T-helper 17 cell (primary cell): Measurements from ENCODE around the gene EML1. TPM values are rescaled to one million over a fixed set of nuclear protein-coding genes. Genes with fewer than 3 reads are reported as not detected.
A peak's percentile ranks its signal among the peaks of the same experiment; 100 is the strongest.

Experiments used
- ATAC-seq: fragments of 150-1000 bp; cut with Tn5 transposase; 2 replicates; pipeline ENCODE4 v1.10.0; 2021; ENCODE audit warnings: mild to moderate bottlenecking, moderate library complexity
- DNase-seq, 3 donors: peaks; one replicate each; pipeline versions ENCODE4 v3.0.0 to v3.0.0-alpha.2; 2020 to 2021
- H3K9me3 ChIP-seq: one replicate; pipeline ENCODE4 v1.7.0; 2013; ENCODE audit warnings: low read length, mild to moderate bottlenecking; ENCODE audit not compliant: control insufficient read depth, poor library complexity, severe bottlenecking
- H3K27ac Mint-ChIP-seq: one replicate; pipeline ENCODE4 v1.8.0; 2022; ENCODE audit warnings: mild to moderate bottlenecking, moderate library complexity, mixed read lengths
- H3K27me3 Mint-ChIP-seq: one replicate; pipeline ENCODE4 v1.8.0; 2022; ENCODE audit warnings: mixed read lengths
- H3K36me3 Mint-ChIP-seq: one replicate; pipeline ENCODE4 v1.8.0; 2022; ENCODE audit warnings: low read depth, mixed read lengths
- H3K4me1 Mint-ChIP-seq: one replicate; pipeline ENCODE4 v1.8.0; 2022; ENCODE audit warnings: mild to moderate bottlenecking, mixed read lengths
- H3K4me3 Mint-ChIP-seq: one replicate; pipeline ENCODE4 v1.8.0; 2022; ENCODE audit warnings: mild to moderate bottlenecking, moderate library complexity, mixed read lengths
- total RNA-seq, 4 donors: library from RNA in 2 of 4; stranded (reverse) in 2 of 4; gene quantifications; one replicate each; pipeline ENCODE4 v1.2.3 and lab custom pipeline; 2022 to 2026

EML1 gene
- total RNA-seq, 2 donors from 2014 or later = 0.27 TPM; not detected in 1

DNA sequence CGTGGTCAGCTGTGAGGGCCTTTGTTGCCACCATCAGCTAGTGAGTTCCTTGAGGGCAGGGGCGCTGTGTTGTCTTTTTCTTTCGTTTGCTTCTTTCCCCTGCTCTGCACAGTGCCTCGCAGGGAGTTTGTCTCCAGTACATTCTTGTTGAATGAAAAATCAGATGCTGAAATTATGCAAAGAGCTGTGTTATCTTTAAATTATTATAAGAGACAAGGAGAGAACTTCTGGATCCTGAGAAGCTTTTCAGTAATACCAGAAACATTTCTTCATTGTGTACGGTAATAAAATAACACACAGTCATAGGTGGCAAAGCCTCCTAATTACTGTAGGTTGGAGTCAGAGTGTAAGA lies 14.9 kb downstream of the EML1 start:
- H3K27ac Mint-ChIP-seq = no peak overlapping the region
- H3K9me3 ChIP-seq = no peaks in the 10 kb centered on the region
- ATAC-seq (no peak), DNase-seq (no peak)
- no peaks in the 10 kb centered on the region for H3K4me1 Mint-ChIP-seq
- H3K36me3 Mint-ChIP-seq = peaks cover 4% of the 10 kb centered on the region
- H3K4me3 Mint-ChIP-seq = no peak overlapping the region
- peaks cover 74% of the 10 kb centered on the region for H3K27me3 Mint-ChIP-seq

DNA sequence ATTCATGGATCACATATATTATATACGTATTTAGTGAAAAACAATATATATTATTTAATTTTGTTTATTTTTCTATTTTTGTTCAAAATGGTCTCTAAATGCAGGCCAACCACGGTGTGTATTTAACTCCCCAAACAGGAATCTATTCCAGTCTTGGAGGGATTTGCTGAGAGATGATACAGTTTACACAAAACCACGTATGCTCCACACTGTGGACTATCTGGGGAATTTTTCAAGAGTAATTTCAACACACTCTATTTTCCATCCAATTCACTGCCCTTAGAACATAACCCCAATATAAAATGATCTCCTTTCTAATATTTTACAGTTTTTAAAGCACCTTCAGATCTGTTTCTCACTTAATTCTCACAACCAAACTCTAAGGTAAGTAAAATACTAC lies 15.3 kb downstream of the EML1 start:
- no peak overlapping the region for H3K27ac Mint-ChIP-seq
- no peak overlapping the region for H3K4me3 Mint-ChIP-seq
- no peak for ATAC-seq
- H3K9me3 ChIP-seq = no peaks in the 10 kb centered on the region
- H3K27me3 Mint-ChIP-seq = peaks cover 74% of the 10 kb centered on the region
- no peak for DNase-seq
- H3K4me1 Mint-ChIP-seq = no peaks in the 10 kb centered on the region
- H3K36me3 Mint-ChIP-seq = peaks cover 4% of the 10 kb centered on the region

DNA sequence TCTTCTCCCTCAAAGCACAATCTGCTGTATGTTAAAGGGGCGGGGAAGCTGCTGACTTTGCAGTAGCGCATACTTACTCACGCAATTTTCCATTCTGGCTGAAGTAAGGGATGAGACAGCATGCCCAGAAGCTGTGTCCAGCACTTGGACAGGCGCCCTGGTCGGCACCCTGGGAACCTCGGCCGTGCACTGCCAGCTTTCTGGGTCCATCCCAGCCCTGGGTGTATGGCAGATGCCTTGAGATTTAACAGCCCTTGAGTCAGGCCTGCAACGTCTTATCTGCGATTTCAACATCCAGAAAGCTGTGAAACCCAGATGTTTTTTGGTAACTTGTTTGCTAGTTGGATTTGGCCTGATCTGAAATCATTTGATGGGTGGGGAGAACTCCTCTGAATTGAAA lies 16.1 kb downstream of the EML1 start:
- no peak for ATAC-seq
- H3K27me3 Mint-ChIP-seq = peaks cover 77% of the 10 kb centered on the region

DNA sequence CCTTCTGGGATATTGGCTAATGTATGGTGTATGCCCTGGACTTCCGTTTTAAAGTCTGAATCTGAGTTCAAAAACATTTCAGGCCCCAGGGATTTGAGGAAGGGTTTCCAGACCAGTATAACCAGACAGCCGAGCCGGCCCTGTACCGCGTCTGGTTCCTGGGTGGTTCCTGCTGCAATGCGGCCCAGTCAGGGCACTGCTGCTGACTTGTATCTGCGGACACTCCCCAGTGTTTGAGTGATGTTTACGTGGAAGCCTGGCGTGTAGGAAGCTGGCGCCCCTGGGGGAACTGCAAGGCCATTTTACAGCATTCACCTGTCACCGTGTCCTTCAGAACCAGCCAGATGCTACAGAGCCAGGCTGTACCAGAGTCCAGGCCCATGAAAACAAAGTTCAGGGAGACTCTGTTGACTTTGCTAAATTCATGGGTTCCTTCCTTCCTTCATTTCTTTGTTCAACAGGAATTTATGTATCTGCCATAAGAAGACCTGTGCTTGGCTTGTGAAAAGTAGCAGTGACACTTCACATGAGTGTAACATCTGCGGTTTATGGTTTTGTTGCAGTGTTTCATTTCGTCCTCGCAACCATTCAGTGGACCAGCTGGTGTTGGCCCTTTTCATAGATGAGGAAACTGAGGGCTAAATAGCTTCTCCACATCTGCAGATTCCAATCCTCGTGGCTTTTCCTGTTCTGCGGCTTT lies 16.8 kb downstream of the EML1 start:
- Mint-ChIP-seq H3K4me1 (no peaks in the 10 kb centered on the region), H3K36me3 (peaks cover 4% of the 10 kb centered on the region), H3K27ac (no peak overlapping the region), H3K4me3 (no peak overlapping the region), H3K27me3 (peaks cover 77% of the 10 kb centered on the region)
- DNase-seq (no peak), ATAC-seq (no peak)
- H3K9me3 ChIP-seq = no peaks in the 10 kb centered on the region

More for the DNA sequence above, 16.1 kb downstream of the EML1 start:
- no peaks in the 10 kb centered on the region for H3K4me1 Mint-ChIP-seq
- no peak overlapping the region for H3K4me3 Mint-ChIP-seq
- no peak for DNase-seq
- no peaks in the 10 kb centered on the region for H3K9me3 ChIP-seq
- no peak overlapping the region for H3K27ac Mint-ChIP-seq
- peaks cover 4% of the 10 kb centered on the region for H3K36me3 Mint-ChIP-seq

DNA sequence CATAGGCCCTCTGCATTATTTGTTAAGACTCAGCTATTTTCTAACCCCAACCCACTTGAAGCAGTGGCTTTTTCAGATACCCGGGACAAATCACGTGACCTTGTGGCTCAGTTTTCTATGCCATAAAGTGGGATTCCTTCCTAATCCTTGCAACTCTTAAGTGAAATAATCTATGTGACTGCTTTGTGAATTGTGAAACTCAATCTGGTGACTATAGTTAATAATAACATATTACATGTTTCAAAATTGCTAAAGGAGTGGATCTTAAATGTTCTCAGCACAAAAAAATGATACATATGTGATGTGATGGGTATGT lies 17.3 kb downstream of the EML1 start:
- DNase-seq = no peak
- Mint-ChIP-seq H3K36me3 (peaks cover 4% of the 10 kb centered on the region), H3K4me1 (no peaks in the 10 kb centered on the region), H3K4me3 (no peak overlapping the region), H3K27me3 (peaks cover 77% of the 10 kb centered on the region), H3K27ac (no peak overlapping the region)
- no peak for ATAC-seq
- no peaks in the 10 kb centered on the region for H3K9me3 ChIP-seq

DNA sequence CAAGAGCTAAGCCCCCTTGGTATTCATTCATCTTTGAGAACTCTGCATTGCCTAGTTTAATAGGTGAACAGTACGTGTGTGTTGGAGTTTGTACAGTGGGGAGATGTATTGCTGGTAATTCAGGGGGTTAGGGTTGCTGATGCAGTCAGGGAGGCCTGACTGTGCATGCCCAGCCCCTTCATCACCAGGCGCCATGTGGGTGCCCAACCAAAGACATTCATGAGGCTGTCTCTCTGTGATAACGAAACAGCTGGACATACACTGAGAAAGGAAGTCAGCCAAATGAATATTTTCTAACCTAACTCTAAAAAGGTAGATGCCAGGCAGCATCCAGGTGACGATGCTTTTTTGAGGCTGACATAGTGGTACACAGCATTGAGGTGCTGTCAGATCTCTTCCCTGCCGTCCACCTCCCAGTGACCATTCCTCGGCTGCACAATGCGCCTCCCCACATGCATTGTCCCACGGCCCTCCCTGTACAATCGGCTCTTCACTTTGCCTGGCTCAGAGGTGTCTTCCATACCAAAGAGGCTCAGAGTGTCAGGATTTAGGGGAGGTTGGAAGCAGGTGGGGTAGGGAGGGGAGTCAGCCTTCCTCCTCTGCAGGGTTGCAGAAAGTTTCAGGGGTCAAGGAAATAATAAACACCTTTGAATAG lies 19.0 kb downstream of the EML1 start:
- H3K27ac Mint-ChIP-seq = no peak overlapping the region
- DNase-seq (no peak), ATAC-seq (no peak)
- H3K9me3 ChIP-seq = no peaks in the 10 kb centered on the region
- H3K4me3 Mint-ChIP-seq = no peak overlapping the region
- H3K36me3 Mint-ChIP-seq = peaks cover 2% of the 10 kb centered on the region
- H3K27me3 Mint-ChIP-seq = peaks cover 75% of the 10 kb centered on the region
- H3K4me1 Mint-ChIP-seq = no peaks in the 10 kb centered on the region

DNA sequence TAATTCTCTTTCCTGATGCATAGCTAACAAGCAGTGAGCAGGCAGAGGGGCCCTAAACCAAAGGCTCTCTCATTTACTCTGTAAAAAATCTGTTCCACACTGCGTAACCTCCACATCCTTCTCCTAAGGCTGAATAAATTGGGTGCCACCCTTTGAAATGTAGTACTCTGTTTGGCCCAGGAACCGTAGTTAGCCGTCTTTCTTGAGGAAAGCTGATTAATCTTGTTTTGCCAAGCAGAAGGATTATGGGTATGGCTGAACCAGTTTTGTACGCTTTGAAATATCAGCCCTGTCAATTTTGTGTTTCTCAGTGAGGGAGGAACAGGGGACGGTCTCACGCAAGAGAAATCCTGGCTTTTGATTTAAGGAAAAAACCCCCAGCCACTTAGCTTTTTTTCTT lies 19.7 kb downstream of the EML1 start:
- no peak for ATAC-seq
- Mint-ChIP-seq H3K36me3 (peaks cover 4% of the 10 kb centered on the region), H3K27me3 (peaks cover 76% of the 10 kb centered on the region), H3K27ac (no peak overlapping the region), H3K4me3 (no peak overlapping the region), H3K4me1 (no peaks in the 10 kb centered on the region)
- no peaks in the 10 kb centered on the region for H3K9me3 ChIP-seq
- DNase-seq = no peak

DNA sequence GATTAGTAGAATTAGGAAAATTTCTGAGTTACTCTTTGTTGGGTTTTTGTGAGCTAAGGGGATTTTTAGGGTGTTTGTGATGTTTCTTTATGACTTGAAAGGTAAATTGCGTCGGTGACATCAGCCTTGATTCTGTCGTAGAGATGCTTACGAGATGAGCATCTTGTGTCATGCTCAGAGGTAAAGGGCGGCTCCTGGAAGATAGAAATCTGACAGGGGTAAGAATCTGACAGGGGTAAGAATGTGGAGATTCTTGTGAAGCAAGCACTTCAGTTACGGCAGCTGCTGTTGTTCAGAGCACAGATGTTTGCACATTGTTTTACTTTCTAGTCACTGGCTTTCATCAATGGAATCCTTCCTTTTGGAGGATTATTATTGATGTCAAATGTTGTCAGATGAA lies 22.5 kb downstream of the EML1 start:
- Mint-ChIP-seq H3K27me3 (peaks cover 63% of the 10 kb centered on the region), H3K27ac (no peak overlapping the region), H3K36me3 (peaks cover 3% of the 10 kb centered on the region), H3K4me3 (no peak overlapping the region), H3K4me1 (peaks cover 3% of the 10 kb centered on the region)
- DNase-seq (no peak), ATAC-seq (no peak)
- no peaks in the 10 kb centered on the region for H3K9me3 ChIP-seq

DNA sequence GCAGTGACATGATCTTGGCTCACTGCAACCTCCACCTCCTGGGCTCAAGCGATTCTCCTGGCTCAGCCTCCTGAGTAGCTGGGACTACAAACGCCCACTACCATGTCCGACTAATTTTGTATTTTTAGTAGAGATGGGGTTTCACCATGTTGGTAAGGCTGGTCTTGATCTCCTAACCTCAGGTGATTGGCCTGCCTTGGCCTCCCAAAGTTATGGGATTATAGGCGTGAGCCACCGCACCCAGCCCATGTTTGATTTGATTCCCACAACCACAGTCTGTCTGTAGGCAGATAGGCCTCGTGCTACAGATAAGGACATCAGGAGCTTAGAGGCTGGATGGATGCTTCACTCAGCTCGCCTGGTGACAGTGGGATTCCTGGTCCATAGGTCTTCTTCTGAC lies 23.0 kb downstream of the EML1 start:
- peaks cover 59% of the 10 kb centered on the region for H3K27me3 Mint-ChIP-seq
- H3K4me1 Mint-ChIP-seq = peaks cover 3% of the 10 kb centered on the region
- H3K36me3 Mint-ChIP-seq = peaks cover 3% of the 10 kb centered on the region
- no peak for ATAC-seq
- DNase-seq = no peak
- no peak overlapping the region for H3K27ac Mint-ChIP-seq
- H3K4me3 Mint-ChIP-seq = no peak overlapping the region
- no peaks in the 10 kb centered on the region for H3K9me3 ChIP-seq

DNA sequence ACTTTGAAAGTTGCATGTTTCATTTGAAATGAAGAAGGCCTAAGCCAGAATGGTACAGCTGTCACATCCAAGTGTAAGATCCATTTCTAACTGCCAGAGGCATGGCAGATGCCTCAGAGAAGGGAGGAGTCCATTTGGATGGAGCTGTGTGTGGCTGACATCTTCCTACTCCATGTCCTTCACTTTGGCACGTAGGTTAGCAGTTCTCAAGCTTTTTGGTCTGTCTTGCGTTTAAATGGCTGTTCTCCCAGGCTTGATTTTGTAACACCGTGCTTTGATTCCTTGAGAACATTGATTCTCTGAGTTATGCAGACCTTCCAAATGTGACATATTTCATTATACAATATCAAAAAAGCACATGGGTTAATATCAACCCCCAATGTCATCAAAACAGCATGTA lies 23.4 kb downstream of the EML1 start:
- no peak overlapping the region for H3K4me3 Mint-ChIP-seq
- DNase-seq (no peak), ATAC-seq (no peak)
- H3K9me3 ChIP-seq = no peaks in the 10 kb centered on the region
- H3K27ac Mint-ChIP-seq = no peak overlapping the region
- H3K4me1 Mint-ChIP-seq = peaks cover 6% of the 10 kb centered on the region
- H3K36me3 Mint-ChIP-seq = peaks cover 3% of the 10 kb centered on the region
- H3K27me3 Mint-ChIP-seq = peaks cover 59% of the 10 kb centered on the region

DNA sequence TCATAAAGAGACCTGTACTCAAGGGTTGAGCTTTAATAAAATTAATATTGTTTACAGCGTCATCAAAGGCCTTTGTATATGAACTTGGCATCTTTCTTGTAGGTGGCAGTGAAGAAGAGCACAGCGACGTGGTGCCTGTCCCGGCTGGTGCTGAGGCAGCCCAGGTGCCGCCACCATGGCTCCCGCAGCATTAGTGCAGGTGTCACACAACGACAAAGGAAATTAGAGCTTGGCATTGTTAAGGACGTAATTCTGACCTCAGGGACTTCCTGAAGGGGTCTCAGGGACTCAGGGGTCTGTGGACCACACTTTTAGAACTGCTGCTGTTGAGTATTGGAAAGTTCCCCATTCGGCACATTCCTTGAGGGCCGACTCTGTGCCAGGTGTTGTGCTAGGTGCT lies 24.1 kb downstream of the EML1 start:
- Mint-ChIP-seq H3K36me3 (peaks cover 3% of the 10 kb centered on the region), H3K4me1 (peaks cover 11% of the 10 kb centered on the region), H3K4me3 (no peak overlapping the region), H3K27me3 (peaks cover 59% of the 10 kb centered on the region), H3K27ac (no peak overlapping the region)
- ATAC-seq (no peak), DNase-seq (no peak)
- no peaks in the 10 kb centered on the region for H3K9me3 ChIP-seq

DNA sequence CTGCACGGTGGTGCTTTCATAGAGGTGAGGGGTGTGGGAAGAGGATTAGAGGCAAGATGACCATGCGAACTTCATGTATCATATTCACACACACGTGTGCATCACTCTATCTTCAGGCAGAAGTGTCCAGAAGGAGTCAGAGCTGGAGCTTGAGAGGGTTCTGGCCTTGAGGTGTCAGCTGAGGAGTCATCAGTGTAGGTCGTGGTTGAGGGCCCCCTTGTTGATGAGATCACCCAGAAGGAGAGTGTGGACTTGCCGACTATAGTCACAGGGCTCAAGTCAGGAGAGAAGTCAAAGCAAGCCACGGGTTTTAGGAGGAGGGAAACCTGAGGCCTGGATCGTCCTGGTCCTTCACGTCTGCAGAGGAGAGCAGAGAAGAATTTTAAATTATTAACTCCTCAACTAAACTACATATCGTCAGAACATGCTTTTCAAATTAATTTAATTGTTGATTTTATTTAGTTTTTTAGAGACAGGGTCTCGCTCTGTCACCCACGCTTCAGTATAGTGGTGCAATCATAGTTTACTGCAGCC lies 25.4 kb downstream of the EML1 start:
- peaks cover 3% of the 10 kb centered on the region for H3K36me3 Mint-ChIP-seq
- H3K4me3 Mint-ChIP-seq = no peak overlapping the region
- H3K27ac Mint-ChIP-seq = no peak overlapping the region
- peaks cover 15% of the 10 kb centered on the region for H3K4me1 Mint-ChIP-seq
- DNase-seq (no peak), ATAC-seq (no peak)
- H3K27me3 Mint-ChIP-seq = peaks cover 59% of the 10 kb centered on the region
- H3K9me3 ChIP-seq = no peaks in the 10 kb centered on the region

DNA sequence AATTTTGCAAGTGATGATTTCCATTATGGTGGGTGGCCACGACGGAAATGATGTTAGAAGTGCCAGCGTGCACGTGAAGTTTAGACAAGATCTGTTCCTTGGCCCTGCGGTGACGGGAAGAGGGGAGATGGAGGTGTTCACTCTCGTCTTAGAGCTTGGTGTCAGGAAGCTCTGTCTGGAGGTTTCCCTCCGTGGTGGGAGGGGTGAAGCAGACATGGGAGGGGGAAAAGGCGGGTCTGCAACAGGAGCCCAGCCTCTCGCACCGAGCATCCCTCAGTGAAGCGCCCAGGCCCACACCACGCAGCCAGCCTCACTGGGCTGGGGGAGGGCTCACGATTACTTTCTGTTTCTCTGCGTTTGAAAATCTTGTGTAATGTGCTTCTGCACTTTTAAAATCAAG lies 26.3 kb downstream of the EML1 start:
- Mint-ChIP-seq H3K27me3 (peaks cover 59% of the 10 kb centered on the region), H3K4me1 (peaks cover 15% of the 10 kb centered on the region), H3K36me3 (peaks cover 3% of the 10 kb centered on the region), H3K4me3 (peak overlapping the region; percentile 3), H3K27ac (no peak overlapping the region)
- ATAC-seq = peak; percentile 50
- no peaks in the 10 kb centered on the region for H3K9me3 ChIP-seq
- no peak for DNase-seq
